Measurements from ENCODE around the gene CMTM4. TPM values are rescaled to one million over a fixed set of nuclear protein-coding genes. Genes with fewer than 3 reads are reported as not detected.

CMTM4 gene
- total RNA-seq, 2 experiments from 2014 or later = 1.3 to 2.0 TPM

DNA sequence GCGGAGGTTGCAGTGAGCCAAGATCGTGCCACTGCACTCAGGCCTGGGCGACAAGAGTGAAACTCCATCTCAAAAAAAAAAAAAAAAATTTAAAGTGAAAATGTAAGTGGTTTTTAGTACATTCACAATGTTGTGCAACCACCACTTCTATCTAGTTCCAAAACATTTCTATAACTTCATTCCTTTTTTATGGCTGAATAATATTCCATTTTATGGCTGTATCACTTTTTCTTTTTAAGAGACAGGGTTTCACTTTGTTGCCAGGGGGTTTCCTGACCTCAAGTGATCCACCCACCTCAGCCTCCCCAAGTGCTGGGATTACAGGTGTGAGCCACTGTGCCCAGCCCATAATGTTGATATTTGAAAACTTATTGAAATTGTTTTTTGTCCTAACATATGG lies 103.7 kb downstream of the CMTM4 start:
- no peak overlapping the region for H3K4me3 Mint-ChIP-seq
- DNase-seq (no peak), ATAC-seq (ENCODE audit: low read depth) (no peak)
- H3K4me1 Mint-ChIP-seq = peaks cover 42% of the 10 kb centered on the region
- no peaks in the 10 kb centered on the region for H3K27me3 Mint-ChIP-seq
- peaks cover 3% of the 10 kb centered on the region for H3K36me3 Mint-ChIP-seq
- no peaks in the 10 kb centered on the region for H3K9me3 Mint-ChIP-seq
- no peak overlapping the region for H3K27ac Mint-ChIP-seq
- POLR2A ChIA-PET = no interaction called here

GRCh38 chr16:66592241-66592640 lies 104.3 kb downstream of the CMTM4 start:
- Mint-ChIP-seq H3K27me3 (no peaks in the 10 kb centered on the region), H3K27ac (no peak overlapping the region), H3K4me3 (no peak overlapping the region), H3K36me3 (peaks cover 1% of the 10 kb centered on the region), H3K9me3 (no peaks in the 10 kb centered on the region), H3K4me1 (peaks cover 42% of the 10 kb centered on the region)
- POLR2A ChIA-PET = no interaction called here
- ATAC-seq (ENCODE audit: low read depth) (no peak), DNase-seq (no peak)

GRCh38 chr16:66591018-66591417 lies 105.5 kb downstream of the CMTM4 start:
- POLR2A ChIA-PET = interaction anchor here (1.1 to 3.0 kb wide), 6 partner anchors 9 to 184 kb away, joined by 5 to 29 read pairs (median 11); partner anchors contain the start of genes CKLF and CMTM3
- DNase-seq (no peak), ATAC-seq (ENCODE audit: low read depth) (no peak)
- peaks cover 41% of the 10 kb centered on the region for H3K4me1 Mint-ChIP-seq
- H3K36me3 Mint-ChIP-seq = peaks cover 1% of the 10 kb centered on the region
- H3K9me3 Mint-ChIP-seq = no peaks in the 10 kb centered on the region
- H3K27ac Mint-ChIP-seq = peak overlapping the region; percentile 83
- H3K27me3 Mint-ChIP-seq = no peaks in the 10 kb centered on the region
- peak overlapping the region; percentile 82 for H3K4me3 Mint-ChIP-seq

DNA sequence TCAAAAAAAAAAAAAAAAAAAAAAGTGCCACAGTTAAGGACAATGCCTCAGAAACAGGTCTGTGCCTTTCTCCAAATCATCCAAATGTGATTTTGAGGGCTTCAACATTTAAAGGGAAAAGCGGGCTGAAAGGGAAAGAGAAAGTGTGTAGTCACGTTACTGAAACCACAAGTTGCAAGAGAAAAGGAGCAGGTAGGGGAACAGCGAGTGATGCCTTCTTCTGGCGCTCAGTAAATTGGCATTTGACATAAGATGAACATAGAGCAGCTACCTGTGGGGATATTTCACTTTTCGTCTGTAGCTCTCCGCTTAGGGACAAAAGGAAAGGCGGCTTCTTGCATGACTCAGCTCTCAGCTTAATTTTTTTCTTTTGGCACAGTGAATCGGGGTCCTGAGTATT lies 106.2 kb downstream of the CMTM4 start:
- peaks cover 47% of the 10 kb centered on the region for H3K4me1 Mint-ChIP-seq
- H3K27me3 Mint-ChIP-seq = no peaks in the 10 kb centered on the region
- ATAC-seq (ENCODE audit: low read depth) (peak; percentile 33), DNase-seq (no peak)
- peak overlapping the region; percentile 83 for H3K27ac Mint-ChIP-seq
- peak overlapping the region; percentile 82 for H3K4me3 Mint-ChIP-seq
- H3K36me3 Mint-ChIP-seq = peaks cover 1% of the 10 kb centered on the region
- no peaks in the 10 kb centered on the region for H3K9me3 Mint-ChIP-seq
- POLR2A ChIA-PET = interaction anchor here (0.7 to 3.0 kb wide), 9 partner anchors 10 to 183 kb away, joined by 3 to 29 read pairs (median 7); partner anchors contain the start of genes CKLF and CMTM3

DNA sequence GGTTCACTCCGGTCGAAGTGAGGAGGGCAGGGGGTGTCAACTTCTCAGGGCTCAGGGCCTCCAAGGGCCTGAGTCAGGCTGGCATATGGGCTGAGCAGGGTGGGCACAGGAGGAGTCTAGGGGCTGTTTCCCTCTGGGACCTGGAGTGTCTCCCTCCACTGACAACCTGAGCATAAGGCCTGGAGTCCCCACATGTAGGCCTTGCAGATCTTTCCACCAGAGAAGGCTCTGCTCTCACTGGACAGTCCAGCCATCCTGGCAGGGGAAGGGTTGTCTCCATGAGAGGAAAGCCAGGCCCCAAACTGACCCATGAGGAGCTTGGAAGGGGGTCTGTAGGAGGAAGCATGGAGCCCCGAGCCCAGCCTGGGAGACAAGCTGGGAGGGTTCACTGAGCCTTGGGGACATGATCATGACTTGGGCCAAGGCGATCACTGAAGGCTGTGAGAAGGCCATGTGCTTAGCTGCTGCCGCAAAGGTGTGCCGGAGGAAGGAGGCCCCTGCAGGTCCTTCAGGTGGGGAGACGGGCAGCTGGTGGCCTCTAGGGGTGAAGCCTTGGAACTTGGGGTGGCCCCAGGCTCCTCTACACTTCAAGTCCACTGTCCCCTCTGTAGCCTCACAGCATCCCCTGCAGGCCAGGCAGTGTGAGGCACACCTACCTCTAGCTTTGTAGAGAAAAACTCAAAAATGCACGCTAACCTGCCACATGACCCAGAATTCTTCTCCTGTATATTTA lies 107.4 kb downstream of the CMTM4 start:
- Mint-ChIP-seq H3K27ac (peak overlapping the region; percentile 77), H3K27me3 (no peaks in the 10 kb centered on the region), H3K4me1 (peaks cover 46% of the 10 kb centered on the region), H3K36me3 (peaks cover 1% of the 10 kb centered on the region), H3K9me3 (no peaks in the 10 kb centered on the region), H3K4me3 (peak overlapping the region; percentile 82)
- DNase-seq = peak; percentile 74
- POLR2A ChIA-PET = interaction anchor here (0.7 to 3.0 kb wide), 9 partner anchors 9 to 182 kb away, joined by 3 to 29 read pairs (median 7); partner anchors contain the start of genes CKLF and CMTM3
- peak; percentile 98 for ATAC-seq (ENCODE audit: low read depth)

GRCh38 chr16:66587881-66588600 lies 108.5 kb downstream of the CMTM4 start:
- peaks cover 48% of the 10 kb centered on the region for H3K4me1 Mint-ChIP-seq
- H3K9me3 Mint-ChIP-seq = no peaks in the 10 kb centered on the region
- POLR2A ChIA-PET = interaction anchor here (3.0 kb wide), 1 partner anchor 181 kb away, joined by 15 read pairs; no protein-coding TSS in a partner anchor
- ATAC-seq (ENCODE audit: low read depth) (no peak), DNase-seq (no peak)
- H3K27ac Mint-ChIP-seq = peak overlapping the region; percentile 68
- H3K27me3 Mint-ChIP-seq = no peaks in the 10 kb centered on the region
- H3K4me3 Mint-ChIP-seq = peak overlapping the region; percentile 80
- peaks cover 1% of the 10 kb centered on the region for H3K36me3 Mint-ChIP-seq

DNA sequence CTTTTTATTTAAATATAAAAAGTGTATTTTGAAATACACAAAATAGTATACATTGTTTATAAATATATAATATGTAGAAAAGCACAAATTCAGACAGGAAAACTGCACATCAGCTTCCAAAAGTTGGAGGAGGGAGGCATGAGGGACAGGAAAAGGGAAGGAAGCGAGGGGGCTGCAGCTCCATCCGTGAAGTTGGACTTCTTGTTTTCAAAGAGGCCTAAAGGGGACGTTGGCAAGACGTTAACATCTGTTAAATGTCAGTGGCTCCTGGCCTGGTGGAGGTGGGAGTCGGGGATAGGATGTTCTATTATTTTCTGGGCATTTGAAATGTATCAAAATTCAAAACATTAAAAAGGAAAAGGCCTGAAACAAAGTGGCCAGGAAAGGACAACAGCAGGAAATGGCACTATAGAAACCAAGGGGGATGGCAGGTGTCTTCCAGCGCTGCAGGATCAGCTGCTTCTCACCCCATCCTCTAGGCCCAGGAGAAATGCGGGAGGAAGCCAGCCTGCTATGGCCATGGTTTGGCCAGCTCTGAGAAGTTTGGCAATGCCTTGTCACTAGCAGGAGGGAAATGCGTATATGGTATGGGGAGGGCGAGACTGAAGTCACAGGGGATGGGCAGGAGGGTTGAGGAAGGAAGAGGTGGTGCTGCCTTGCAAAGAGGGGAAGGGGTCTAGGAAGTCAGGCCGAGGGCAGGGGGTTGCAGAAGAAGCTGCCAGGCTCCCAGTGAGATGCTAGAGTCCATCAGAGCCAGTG lies 110.9 kb downstream of the CMTM4 start:
- POLR2A ChIA-PET = interaction anchor here (0.6 kb wide), 1 partner anchor 80 kb away, joined by 3 read pairs; no protein-coding TSS in a partner anchor
- H3K27ac Mint-ChIP-seq = no peak overlapping the region

DNA sequence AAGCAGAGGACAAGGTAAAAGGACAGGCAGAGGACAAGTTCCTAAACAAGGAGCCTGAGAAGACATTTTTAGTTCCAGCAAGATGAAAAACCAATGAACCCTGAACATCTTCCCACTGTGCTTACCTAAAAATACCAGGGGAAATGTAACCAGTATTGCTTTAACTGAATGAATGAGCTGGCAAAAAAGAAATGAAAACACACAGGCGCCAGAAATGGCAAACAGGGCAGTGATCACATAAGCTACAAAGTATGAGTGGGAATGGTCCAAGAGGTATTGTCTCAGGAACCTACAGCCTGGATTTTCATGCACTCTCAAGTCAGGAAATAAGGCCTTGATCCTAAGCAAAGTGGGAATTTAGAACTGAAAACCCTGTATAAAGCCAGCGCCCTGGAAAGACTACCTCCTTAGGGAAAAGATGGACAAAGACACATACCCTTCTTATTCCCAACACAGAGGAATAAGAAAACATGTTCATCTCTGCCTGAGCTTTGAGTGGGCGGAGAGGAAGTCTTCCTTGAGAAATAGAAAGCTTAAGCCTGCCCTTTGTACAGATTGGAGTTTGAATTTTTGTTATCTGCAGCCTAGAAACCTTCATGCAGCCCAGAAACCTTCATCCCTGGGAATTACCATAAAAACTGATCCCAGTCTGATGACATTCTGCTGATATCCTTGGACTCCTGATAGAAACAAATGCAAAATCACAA lies 115.1 kb downstream of the CMTM4 start:
- no peaks in the 10 kb centered on the region for H3K9me3 Mint-ChIP-seq
- no peak overlapping the region for H3K4me3 Mint-ChIP-seq
- peaks cover 20% of the 10 kb centered on the region for H3K4me1 Mint-ChIP-seq
- POLR2A ChIA-PET = interaction anchor here (1.5 kb wide), 1 partner anchor 27 kb away, joined by 3 read pairs; no protein-coding TSS in a partner anchor
- no peak overlapping the region for H3K27ac Mint-ChIP-seq
- peaks cover 38% of the 10 kb centered on the region for H3K27me3 Mint-ChIP-seq
- ATAC-seq (ENCODE audit: low read depth) = no peak
- H3K36me3 Mint-ChIP-seq = peaks cover 6% of the 10 kb centered on the region
- DNase-seq = no peak

More for the DNA sequence above, 110.9 kb downstream of the CMTM4 start:
- Mint-ChIP-seq H3K4me1 (peaks cover 42% of the 10 kb centered on the region), H3K4me3 (no peak overlapping the region), H3K27me3 (peaks cover 5% of the 10 kb centered on the region), H3K36me3 (no peaks in the 10 kb centered on the region), H3K9me3 (no peaks in the 10 kb centered on the region)
- ATAC-seq (ENCODE audit: low read depth) (no peak), DNase-seq (no peak)

- no peak overlapping the region for H3K4me3 Mint-ChIP-seq
- H3K27ac Mint-ChIP-seq = no peak overlapping the region
- H3K27me3 Mint-ChIP-seq = peaks cover 38% of the 10 kb centered on the region
- ATAC-seq (ENCODE audit: low read depth) = no peak
- peaks cover 6% of the 10 kb centered on the region for H3K36me3 Mint-ChIP-seq
- H3K9me3 Mint-ChIP-seq = no peaks in the 10 kb centered on the region
- H3K4me1 Mint-ChIP-seq = peaks cover 16% of the 10 kb centered on the region
- DNase-seq = no peak
- POLR2A ChIA-PET = interaction anchor here (1.5 kb wide), 1 partner anchor 28 kb away, joined by 3 read pairs; no protein-coding TSS in a partner anchor
Measured at GRCh38 chr16:66580605-66581209, 115.8 kb downstream of the CMTM4 start.

DNA sequence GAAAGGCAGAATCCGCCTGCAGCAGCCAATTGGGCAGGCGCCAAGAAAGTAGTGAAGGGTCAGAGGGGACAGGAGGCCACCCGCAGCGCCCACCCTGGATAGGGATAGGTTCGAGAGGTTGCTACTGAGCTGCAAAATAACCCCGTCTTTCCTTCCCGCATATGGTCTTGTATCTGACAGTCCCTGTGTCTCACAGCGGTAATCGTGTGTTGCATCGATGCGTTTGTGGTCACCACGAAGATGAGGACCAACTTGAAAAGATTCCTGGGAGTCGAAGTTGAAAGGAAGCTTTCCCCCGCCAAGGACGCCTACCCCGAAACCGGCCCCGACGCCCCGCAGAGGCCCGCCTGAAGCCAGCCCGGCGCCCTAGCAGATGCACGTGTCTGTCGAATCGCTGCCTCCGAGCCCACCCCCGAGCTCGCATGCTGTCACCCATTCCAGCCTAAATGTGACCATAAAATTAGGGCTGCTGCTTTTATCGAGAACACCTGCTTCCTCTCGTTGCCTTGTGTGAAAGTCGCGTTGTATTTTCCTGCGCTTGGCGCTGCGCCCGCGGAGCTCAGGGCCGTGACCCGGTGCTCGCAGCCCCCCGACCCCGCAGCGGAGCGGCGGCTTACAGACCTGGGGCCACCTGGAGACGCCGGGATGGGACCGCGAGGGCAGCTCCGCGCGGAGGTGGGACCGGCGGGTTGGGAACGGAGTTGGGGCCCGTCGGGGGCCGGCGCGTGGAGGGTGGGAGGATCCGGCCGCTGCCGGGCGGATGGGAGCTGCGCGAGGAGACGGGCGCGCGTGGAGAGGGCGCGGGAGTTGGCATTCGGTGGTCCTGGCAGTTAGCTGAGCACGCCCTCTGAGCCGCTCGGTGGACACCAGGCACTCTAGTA lies 117.7 kb downstream of the CMTM4 start, which contains the start of gene CMTM2:
TSS of gene CMTM2 (plus strand) at position 813 of the 881 bp plus-strand sequence. CDS start 145 bp downstream, outside the sequence.
- Mint-ChIP-seq H3K27ac (no peak within 1 kb of the TSS), H3K4me3 (peak within 1 kb of the TSS; percentile 41), H3K4me1 (peaks cover 13% of the 10 kb centered on the region), H3K36me3 (peaks cover 10% of the 10 kb centered on the region), H3K9me3 (no peaks in the 10 kb centered on the region), H3K27me3 (peaks cover 38% of the 10 kb centered on the region)
- ATAC-seq (ENCODE audit: low read depth) (peak; percentile 36), DNase-seq (no peak)
- POLR2A ChIA-PET = interaction anchor here (0.6 to 1.4 kb wide), 4 partner anchors 19 to 75 kb away, joined by 4 to 6 read pairs (median 5); no protein-coding TSS in a partner anchor

DNA sequence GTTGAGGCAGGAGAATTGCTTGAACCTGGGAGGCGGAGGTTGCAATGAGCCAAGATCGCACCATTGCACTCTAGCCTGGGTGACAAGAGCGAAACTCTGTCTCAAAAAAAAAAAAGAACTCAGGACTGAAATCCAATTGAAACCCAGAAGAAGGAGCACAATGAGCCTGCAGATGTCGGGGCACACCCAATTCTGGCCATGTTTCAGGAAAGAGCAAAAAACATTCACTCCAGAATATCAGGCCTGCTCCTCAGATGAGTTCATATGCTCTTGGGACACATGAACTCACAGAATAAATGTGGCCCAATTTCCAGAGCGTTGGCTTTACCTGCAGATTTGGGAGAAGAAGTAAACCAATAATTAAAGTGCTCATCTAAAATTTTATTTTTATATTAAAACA lies 120.2 kb downstream of the CMTM4 start:
- Mint-ChIP-seq H3K4me1 (peaks cover 15% of the 10 kb centered on the region), H3K4me3 (no peak overlapping the region), H3K9me3 (no peaks in the 10 kb centered on the region), H3K27me3 (peaks cover 38% of the 10 kb centered on the region), H3K36me3 (peaks cover 15% of the 10 kb centered on the region), H3K27ac (no peak overlapping the region)
- DNase-seq (no peak), ATAC-seq (ENCODE audit: low read depth) (no peak)
- POLR2A ChIA-PET = interaction anchor here (0.6 to 1.1 kb wide), 2 partner anchors 14 to 17 kb away, joined by 3 read pairs; no protein-coding TSS in a partner anchor

All from activated naive CD8-positive, alpha-beta T cell treated with anti-CD3 and anti-CD28 coated beads, Interleukin-2, amount 10 ng/mL, durations not matched to agents 7 days and 5 days (primary cell).